ENCODE data around the gene MUSTN1.

MUSTN1 gene

DNA sequence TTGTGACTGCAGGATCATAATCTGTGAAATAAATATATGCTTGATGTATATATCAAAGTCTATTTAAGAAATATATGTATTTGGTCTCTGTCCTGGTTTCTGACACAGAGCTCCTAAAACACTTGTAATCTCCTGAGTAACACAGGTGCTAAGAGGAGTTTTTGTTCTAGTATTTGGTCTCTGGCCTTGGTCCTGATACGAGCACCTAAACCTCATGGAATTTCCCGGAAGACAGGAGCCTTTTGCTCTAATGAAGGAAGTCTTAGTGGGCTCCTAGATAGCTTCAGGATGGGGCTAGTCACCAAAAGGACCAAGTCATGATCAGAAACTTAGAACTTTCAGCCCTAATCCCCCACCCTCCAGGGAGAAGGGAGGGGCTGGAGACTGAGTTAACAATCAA, 19.2 kb upstream of the MUSTN1 start:
- H3K4me3 ChIP-seq (ENCODE audit: low read length, poor library complexity, severe bottlenecking): no peak overlapping the region
- H3K4me1 ChIP-seq (ENCODE audit: insufficient read depth, low read length, poor library complexity, severe bottlenecking): no peaks in the 10 kb centered on the region
- no peak overlapping the region for H3K4me2 ChIP-seq (ENCODE audit: low read depth, low read length, poor library complexity, severe bottlenecking)
- no peaks in the 10 kb centered on the region for H3K27me3 ChIP-seq (ENCODE audit: insufficient read depth, low read length, poor library complexity, severe bottlenecking)
- H2AFZ ChIP-seq (ENCODE audit: low read length): no peak overlapping the region
- H4K20me1 ChIP-seq (ENCODE audit: insufficient read depth, low read length, poor library complexity, severe bottlenecking): no peaks in the 10 kb centered on the region
- no peaks in the 10 kb centered on the region for H3K9me2 ChIP-seq (replicated peaks; ENCODE audit: low read depth, low read length)
- TF ChIP-seq, protein P1, sequence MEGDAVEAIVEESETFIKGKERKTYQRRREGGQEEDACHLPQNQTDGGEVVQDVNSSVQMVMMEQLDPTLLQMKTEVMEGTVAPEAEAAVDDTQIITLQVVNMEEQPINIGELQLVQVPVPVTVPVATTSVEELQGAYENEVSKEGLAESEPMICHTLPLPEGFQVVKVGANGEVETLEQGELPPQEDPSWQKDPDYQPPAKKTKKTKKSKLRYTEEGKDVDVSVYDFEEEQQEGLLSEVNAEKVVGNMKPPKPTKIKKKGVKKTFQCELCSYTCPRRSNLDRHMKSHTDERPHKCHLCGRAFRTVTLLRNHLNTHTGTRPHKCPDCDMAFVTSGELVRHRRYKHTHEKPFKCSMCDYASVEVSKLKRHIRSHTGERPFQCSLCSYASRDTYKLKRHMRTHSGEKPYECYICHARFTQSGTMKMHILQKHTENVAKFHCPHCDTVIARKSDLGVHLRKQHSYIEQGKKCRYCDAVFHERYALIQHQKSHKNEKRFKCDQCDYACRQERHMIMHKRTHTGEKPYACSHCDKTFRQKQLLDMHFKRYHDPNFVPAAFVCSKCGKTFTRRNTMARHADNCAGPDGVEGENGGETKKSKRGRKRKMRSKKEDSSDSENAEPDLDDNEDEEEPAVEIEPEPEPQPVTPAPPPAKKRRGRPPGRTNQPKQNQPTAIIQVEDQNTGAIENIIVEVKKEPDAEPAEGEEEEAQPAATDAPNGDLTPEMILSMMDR (conservative IDR thresholded peaks at IDR 0.05; ENCODE audit: low read length): no peak
- no peak for TF ChIP-seq EZH2phosphoT487 (IDR thresholded peaks at IDR 0.05; ENCODE audit: borderline replicate concordance)
- H3F3A ChIP-seq (ENCODE audit: low read depth): no peaks in the 10 kb centered on the region
- H3K9ac ChIP-seq (ENCODE audit: low read depth, low read length, poor library complexity, severe bottlenecking): no peak overlapping the region
- no peaks in the 10 kb centered on the region for H3K9me3 ChIP-seq (ENCODE audit: insufficient read depth, low read depth, low read length)
- H3K36me3 ChIP-seq (ENCODE audit: insufficient read depth, low read length): peaks cover 30% of the 10 kb centered on the region; the same call in 1 of the 2 replicates
- H3K79me2 ChIP-seq (ENCODE audit: insufficient read depth, low read length): no peaks in the 10 kb centered on the region

DNA sequence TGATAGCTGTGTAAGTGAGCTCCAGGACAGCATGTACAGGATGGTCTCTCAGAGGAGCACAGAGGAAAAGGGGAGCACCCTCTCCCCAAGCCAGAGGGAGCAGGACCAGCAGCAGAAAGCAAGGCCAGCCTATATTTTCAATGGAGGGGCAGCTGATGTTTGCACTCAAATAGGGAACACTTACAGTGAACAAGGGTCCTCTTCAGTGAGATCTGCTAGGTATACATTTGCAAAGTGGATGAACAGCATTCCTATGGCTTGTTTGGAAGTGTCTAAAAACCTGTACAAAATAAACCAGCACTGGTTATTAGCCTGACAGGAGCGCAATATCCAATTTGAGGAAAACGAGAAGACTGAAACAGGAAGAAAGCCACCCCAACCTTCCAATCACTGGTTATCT, 17.6 kb upstream of the MUSTN1 start:
- H3K36me3 ChIP-seq (ENCODE audit: insufficient read depth, low read length): peaks cover 44% of the 10 kb centered on the region; the same call in 1 of the 2 replicates
- no peaks in the 10 kb centered on the region for H4K20me1 ChIP-seq (ENCODE audit: insufficient read depth, low read length, poor library complexity, severe bottlenecking)

DNA sequence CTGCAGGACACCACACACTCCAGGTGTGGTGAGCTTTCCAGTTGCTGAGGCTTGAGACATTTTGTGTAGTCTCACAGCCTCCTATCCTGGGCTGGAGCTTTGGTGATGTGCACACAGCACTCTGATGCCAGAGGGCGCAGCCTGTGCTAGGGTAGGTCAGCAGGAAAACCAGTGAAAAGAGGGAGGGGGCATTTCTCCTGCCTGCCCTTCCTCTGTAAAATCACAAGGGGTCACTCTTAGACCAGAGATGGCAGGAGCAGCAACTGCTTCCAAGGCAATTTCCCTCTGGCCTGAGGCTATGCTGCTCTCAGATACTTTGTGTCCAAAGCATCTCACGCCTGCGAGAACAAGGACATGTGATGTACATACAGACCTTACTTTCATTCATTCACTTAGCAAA, 16.5 kb upstream of the MUSTN1 start:
- no peaks in the 10 kb centered on the region for H3F3A ChIP-seq (ENCODE audit: low read depth)
- peaks cover 44% of the 10 kb centered on the region; the same call in 1 of the 2 replicates for H3K36me3 ChIP-seq (ENCODE audit: insufficient read depth, low read length)
- no peaks in the 10 kb centered on the region for H4K20me1 ChIP-seq (ENCODE audit: insufficient read depth, low read length, poor library complexity, severe bottlenecking)
- H3K4me3 ChIP-seq (ENCODE audit: low read length, poor library complexity, severe bottlenecking): no peak overlapping the region
- H3K4me2 ChIP-seq (ENCODE audit: low read depth, low read length, poor library complexity, severe bottlenecking): no peak overlapping the region
- H3K4me1 ChIP-seq (ENCODE audit: insufficient read depth, low read length, poor library complexity, severe bottlenecking): no peaks in the 10 kb centered on the region
- H3K9me2 ChIP-seq (replicated peaks; ENCODE audit: low read depth, low read length): no peaks in the 10 kb centered on the region
- TF ChIP-seq EZH2phosphoT487 (IDR thresholded peaks at IDR 0.05; ENCODE audit: borderline replicate concordance): no peak
- TF ChIP-seq, protein P1 (conservative IDR thresholded peaks at IDR 0.05; ENCODE audit: low read length): peak; percentile 71
- H3K9me3 ChIP-seq (ENCODE audit: insufficient read depth, low read depth, low read length): no peaks in the 10 kb centered on the region
- no peak overlapping the region for H3K9ac ChIP-seq (ENCODE audit: low read depth, low read length, poor library complexity, severe bottlenecking)
- H3K27me3 ChIP-seq (ENCODE audit: insufficient read depth, low read length, poor library complexity, severe bottlenecking): no peaks in the 10 kb centered on the region
- no peak overlapping the region for H2AFZ ChIP-seq (ENCODE audit: low read length)
- no peaks in the 10 kb centered on the region for H3K79me2 ChIP-seq (ENCODE audit: insufficient read depth, low read length)

More for the DNA sequence above, 17.6 kb upstream of the MUSTN1 start:
- Histone ChIP-seq H3K9me3 (ENCODE audit: insufficient read depth, low read depth, low read length) (no peaks in the 10 kb centered on the region), H3K9ac (ENCODE audit: low read depth, low read length, poor library complexity, severe bottlenecking) (no peak overlapping the region), H3K79me2 (ENCODE audit: insufficient read depth, low read length) (no peaks in the 10 kb centered on the region), H3K4me3 (ENCODE audit: low read length, poor library complexity, severe bottlenecking) (no peak overlapping the region), H3K9me2 (replicated peaks; ENCODE audit: low read depth, low read length) (no peaks in the 10 kb centered on the region), H3F3A (ENCODE audit: low read depth) (no peaks in the 10 kb centered on the region), H3K4me1 (ENCODE audit: insufficient read depth, low read length, poor library complexity, severe bottlenecking) (no peaks in the 10 kb centered on the region), H2AFZ (ENCODE audit: low read length) (no peak overlapping the region), H3K4me2 (ENCODE audit: low read depth, low read length, poor library complexity, severe bottlenecking) (no peak overlapping the region), H3K27me3 (ENCODE audit: insufficient read depth, low read length, poor library complexity, severe bottlenecking) (no peaks in the 10 kb centered on the region)
- TF ChIP-seq, protein P1 (conservative IDR thresholded peaks at IDR 0.05; ENCODE audit: low read length): no peak
- no peak for TF ChIP-seq EZH2phosphoT487 (IDR thresholded peaks at IDR 0.05; ENCODE audit: borderline replicate concordance)
